ENCODE measurements around the gene ZXDC. TPM values are rescaled to one million over a fixed set of nuclear protein-coding genes. Genes with fewer than 3 reads are reported as not detected.

The ZXDC gene
- total and polyA plus RNA-seq, 2 donors (not counting 3 experiments of a cell fraction or from before 2014, with no cell fraction given) = 15.2 to 22.6 TPM

- intact Hi-C loops (cut with micrococcal nuclease) (no loop called here), dilution Hi-C loops (cut with MboI; ENCODE audit: extremely low pct_ligation_motif_present, low sequenced_read_pairs) (no loop called here)
- no TSS peak for BruUV-seq (replicated peaks)
These were observed 24.3 kb upstream of the ZXDC start for GRCh38 chr3:126500016-126500415.

More at GRCh38 chr3:126500016-126500415, 24.3 kb upstream of the ZXDC start:
- DNase-seq (ENCODE audit: low read depth, low spot score) (no peak), FAIRE-seq (no peak)
- Histone ChIP-seq H3K27me3 (ENCODE audit: control insufficient read depth in 2 of 2, insufficient read depth in 2 of 2, low read length in 2 of 2) (no peaks in the 10 kb centered on the region), H3K79me2 (ENCODE audit: control insufficient read depth, insufficient read depth, low read length) (no peaks in the 10 kb centered on the region), H3K9me3 (replicated peaks; ENCODE audit: control insufficient read depth, insufficient read depth, low read length) (no peaks in the 10 kb centered on the region), H2AFZ (ENCODE audit: low read depth, low read length) (no peak overlapping the region), H3K4me1 (ENCODE audit: control insufficient read depth, extremely low read depth, insufficient read depth, low read length) (no peaks in the 10 kb centered on the region), H3K9ac (replicated peaks; ENCODE audit: extremely low read depth, insufficient read depth, low read length) (no peak overlapping the region), H4K20me1 (replicated peaks; ENCODE audit: control insufficient read depth, extremely low read depth, insufficient read depth, low read length) (no peaks in the 10 kb centered on the region), H3K4me3 (replicated peaks in 1 of 3; ENCODE audit: insufficient read depth in 1 of 3, low read depth in 1 of 3, low read length in 3 of 3) (no peak overlapping the region), H3K27ac (ENCODE audit: insufficient read depth, low read depth, low read length) (no peak overlapping the region), H3K9me1 (replicated peaks; ENCODE audit: control insufficient read depth, extremely low read depth, insufficient read depth, low read length) (no peaks in the 10 kb centered on the region), H3K4me2 (ENCODE audit: insufficient read depth, low read length) (no peak overlapping the region), H3K36me3 (ENCODE audit: control insufficient read depth in 2 of 2, extremely low read depth in 1 of 2, insufficient read depth in 2 of 2, low read length in 2 of 2) (no peaks in the 10 kb centered on the region)
- POLR2A ChIA-PET = no interaction called here
- no peak for TF ChIP-seq MYC (IDR thresholded peaks at IDR 0.05; ENCODE audit: low read depth, low read length)
- TF ChIP-seq GATA2 (IDR thresholded peaks at IDR 0.05; ENCODE audit: insufficient read depth, insufficient read length, low read depth, low read length) = no peak
- no peak for TF ChIP-seq EZH2 (IDR thresholded peaks at IDR 0.05; ENCODE audit: borderline replicate concordance, low read depth, low read length, severe bottlenecking)
- no peak for TF ChIP-seq FOS (IDR thresholded peaks at IDR 0.05; ENCODE audit: borderline replicate concordance, insufficient read depth, low read length)
- no peak for TF ChIP-seq CTCF (IDR thresholded peaks at IDR 0.05; ENCODE audit: extremely low read depth in 1 of 2, insufficient read depth in 1 of 2, low read depth in 1 of 2, low read length in 2 of 2)
- no peak for TF ChIP-seq POLR2A (IDR thresholded peaks at IDR 0.05; ENCODE audit: low read depth, low read length)
- no peak for TF ChIP-seq POLR2AphosphoS5 (IDR thresholded peaks at IDR 0.05; ENCODE audit: insufficient read depth, low read depth, low read length)
- TF ChIP-seq MAX (IDR thresholded peaks at IDR 0.05; ENCODE audit: insufficient read depth, insufficient read length) = no peak
- no peak for TF ChIP-seq JUN (IDR thresholded peaks at IDR 0.05; ENCODE audit: borderline replicate concordance, insufficient read depth, insufficient read length, low read depth)
- CTCF ChIA-PET = no interaction called here

All from endothelial cell of umbilical vein (primary cell).